NCI-H2081 treated with DMSO at 0.1 percent for 48 hours (cell line): ENCODE measurements around the gene CALML3.

Experiments
- DNase-seq: peaks from one replicate; lab custom pipeline; 2025; lab: John Stamatoyannopoulos, UW

Gene CALML3

DNA sequence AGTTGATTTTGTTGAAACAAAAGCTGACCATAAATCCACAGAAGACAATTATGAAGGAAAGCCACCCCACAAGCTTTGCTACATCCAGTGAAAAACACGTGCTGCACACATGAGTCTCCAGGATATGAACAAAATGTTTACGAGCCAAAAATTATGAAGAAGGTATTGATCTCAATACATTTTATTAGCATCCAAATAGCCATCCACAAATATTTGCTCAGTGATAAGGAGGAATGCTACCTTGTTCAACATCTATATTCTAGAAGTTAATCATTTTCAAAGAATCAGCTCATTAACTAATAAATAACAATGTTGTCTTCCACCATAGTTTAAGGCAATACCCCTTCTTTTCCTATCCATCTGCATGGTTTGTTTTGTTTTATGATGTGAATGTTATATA is 42.7 kb downstream of the CALML3 start:
- DNase-seq, result no peak

DNA sequence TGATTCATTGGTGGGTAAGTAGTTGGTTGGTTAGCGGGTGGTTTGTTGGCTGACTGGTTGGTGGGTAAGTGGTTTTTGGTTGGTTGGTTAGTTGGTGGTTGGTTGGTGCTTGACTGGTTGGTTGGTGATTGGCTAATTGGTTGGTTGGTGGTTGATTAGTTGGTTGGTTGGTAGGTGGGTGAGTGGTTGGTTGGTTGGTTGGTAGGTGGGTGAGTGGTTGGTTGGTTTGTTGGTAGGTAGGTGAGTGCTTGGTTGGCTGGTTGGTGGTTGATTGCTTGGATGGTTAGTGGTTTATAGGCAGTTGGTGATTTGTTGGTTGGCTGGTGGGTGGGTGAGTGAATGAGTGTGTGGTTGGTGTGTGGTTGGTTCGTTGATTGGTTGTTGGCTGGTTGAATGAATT is 44.2 kb downstream of the CALML3 start:
- no peak for DNase-seq

DNA sequence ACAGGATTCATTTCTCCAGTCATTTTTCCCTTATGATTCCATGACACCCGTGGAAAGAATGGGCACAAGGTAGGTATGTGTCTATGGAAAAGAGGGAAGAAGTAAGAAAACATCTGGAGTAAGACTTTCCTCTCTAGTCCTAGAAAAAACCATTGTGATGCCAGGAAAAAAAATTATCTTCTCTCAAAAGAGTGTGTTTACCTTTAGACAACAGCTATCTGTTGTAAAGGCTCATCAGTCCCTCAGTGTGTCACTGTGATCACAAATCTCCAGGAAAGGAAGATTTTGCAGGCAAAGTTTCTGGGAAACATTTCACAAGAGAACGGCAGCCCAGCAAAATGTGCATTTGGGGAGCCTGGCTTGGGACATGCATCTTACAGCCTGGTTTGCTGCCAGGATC is 44.8 kb downstream of the CALML3 start:
- no peak for DNase-seq

DNA sequence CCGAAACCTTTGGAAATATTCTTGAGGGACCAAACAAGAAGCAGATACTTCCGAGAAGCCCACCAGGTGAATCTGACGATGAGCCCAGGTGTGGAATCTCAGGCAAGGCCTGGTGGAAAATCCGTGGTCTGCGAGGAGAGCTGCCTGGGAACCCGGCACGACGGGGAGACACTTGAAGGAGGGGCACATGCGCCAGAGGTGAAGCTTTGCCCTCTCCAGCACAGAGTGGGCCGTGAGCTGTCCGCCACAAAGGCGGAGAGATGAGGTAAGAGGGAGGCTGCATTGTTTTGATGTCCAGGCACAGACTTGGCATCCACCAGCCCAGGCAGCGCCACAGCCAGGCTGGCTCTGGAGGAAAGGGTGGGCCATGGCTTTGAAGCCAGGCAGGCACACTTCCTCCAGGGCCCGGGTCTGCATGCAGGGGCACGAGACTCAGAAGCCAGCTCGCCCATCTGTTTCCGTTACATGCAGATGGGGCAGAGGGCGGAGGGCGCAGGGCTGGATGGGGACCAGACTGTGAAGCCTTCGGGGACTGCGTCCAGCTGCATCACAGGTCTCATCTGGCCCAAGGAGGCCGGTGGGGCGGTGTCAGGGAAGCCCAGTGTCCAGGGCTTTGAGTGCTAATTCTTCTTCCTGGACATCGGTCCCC is 45.4 kb downstream of the CALML3 start:
- DNase-seq, result no peak

DNA sequence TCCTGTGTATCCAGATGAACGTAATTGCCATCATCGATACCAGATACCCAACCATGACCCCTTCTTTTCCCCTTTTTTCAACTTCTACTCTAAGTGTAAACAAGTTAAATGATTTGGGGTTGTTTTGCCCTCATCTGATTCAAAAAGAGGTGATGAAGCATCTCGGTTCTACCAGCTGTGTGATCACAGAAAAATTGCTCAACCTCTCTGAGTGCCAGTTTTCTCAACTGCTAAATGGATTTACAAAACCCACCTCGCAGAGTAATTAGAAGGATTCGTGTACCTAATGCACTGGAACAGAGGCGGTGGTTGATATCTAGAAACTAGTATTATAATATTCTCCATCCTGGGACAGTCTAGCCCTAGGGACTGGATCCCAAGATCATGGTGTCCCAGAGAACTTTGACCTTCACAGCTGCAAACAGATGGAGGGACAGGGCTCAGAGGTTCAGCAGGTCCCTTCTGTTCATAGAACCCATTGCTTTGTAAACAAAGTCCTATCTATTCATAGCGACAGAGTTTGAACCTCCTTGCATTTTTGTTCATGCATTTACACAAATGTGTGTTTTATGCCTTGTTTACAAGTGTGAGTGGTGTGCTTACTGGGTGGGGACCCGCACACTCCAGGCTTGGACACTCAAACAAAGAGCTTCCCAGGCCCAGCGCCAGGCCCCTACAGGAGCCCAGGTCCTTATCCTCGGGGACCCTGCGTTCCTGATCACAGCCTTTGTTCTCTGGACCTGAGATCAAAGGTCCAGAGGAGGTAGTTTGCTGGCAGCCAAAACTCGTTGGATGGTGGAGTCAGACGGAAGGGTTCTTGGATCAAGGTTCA is 46.4 kb downstream of the CALML3 start:
- DNase-seq, result no peak

DNA sequence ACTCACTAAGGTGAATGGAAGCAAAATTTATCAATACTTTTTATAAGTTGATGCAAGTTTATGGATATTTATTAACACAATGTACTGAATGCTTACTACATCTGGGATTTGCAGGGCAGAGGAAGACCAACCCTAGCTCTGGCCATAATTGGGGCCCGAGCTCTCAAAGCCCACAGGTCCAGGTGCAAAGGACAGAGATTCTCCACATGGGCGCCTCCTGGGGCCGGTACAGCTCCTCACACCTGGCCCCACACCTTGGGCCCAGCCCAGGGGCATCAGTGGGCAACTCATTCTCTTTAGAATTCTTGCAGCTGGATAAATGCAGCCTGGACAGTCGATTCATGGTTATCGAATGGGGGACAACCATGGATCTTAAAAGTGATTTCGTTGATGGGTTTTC is 47.1 kb downstream of the CALML3 start:
- no peak for DNase-seq

DNA sequence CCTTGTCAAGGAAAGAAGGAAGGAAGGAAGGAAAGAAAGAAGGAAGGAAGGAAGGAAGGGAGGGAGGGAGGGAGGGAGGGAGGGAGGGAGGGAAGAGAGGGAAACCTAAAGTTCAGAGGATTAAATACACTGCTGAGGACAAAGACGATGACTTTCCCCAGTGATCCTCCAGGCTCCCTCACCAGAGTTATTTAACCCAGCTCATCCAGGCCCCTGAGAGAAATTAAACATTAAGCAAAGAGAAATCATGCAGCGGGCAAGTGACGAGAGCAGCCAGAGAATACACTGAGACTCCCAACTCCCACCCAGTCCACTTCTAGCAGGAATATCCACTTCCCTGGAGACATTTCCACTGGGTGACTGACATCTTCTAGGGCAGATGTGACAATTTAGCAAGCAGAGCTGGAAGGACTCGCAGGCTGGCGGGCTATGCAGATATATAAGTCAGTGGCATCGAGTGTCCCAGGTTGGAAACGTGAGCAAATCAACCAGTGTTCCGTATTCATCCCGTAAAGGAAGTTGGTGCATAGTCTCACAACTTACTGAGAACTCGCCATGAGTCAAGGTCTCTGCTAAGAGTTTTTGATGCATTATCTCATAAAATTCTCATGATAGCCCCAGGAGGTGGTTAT is 48.7 kb downstream of the CALML3 start:
- no peak for DNase-seq

DNA sequence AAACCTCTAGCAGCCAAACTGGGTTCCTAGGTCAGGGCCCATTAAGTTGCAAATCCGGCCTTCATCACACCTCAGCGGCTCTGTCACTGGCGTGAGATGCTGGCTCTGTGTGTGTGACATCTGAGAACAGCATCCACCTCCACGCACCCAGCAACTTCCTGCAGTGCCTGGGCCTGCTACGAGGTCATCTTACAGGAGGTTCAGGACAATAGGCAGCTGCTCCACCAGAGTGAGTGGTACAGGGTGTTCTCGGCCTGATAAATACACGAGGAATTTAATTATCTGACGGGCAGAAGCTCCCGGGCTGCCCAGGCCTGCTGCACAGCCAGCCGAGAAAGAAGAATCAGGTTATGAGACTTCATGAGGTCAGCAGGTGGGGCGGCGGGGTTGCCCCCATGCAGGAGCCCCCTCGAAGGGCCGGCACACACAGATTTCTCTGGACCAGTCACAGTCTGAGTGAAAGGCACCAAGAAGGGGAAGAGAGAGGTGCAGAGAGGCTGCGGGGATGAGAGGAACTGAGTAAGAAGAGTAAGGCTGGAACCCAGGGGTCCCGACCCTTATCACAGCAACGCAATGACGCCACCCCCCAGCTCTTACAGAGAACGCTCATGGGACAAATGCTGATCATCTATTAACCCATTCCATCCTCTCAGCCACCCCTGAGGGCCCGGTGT is 49.3 kb downstream of the CALML3 start:
- DNase-seq, result no peak

DNA sequence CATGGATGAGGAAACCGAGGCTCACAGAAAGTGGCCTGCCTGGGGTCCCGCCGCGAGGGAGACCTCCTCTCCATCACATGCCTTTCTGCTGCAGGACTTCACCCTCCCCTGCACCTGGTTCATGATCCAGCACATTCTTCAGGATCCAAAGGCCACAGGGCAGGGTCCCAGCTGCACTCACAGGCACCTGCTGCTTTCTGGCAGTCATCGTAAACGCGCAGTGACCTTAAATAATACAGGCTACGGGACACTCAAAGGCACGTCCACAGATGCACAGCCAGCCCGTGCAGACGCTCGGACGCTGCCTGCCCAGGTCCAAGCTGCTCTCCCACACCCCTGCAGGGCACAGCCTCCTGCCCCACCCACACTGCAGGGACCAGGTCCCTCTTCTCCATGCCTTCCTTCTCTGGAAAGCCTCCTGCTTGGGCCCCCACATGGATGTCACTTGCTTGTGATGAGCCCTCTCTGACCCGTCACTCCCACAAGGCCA is 49.9 kb downstream of the CALML3 start:
- no peak for DNase-seq

DNA sequence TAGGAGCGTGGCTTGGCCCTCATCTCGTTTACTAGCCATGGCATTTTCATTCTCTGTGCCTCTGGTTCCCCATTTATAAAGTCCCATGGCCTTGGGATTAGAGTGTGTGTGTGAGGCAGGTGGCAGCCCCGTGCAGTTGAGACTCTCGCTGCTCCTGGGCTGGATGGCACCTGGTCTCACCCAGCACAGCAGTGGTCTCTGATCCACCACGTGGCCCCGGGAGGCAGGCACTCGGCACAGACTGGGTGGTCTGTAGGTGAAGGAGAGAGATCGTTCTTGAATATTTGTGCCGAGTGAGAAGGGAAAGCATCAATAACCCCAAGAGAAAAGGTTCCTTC is 50.4 kb downstream of the CALML3 start:
- DNase-seq, result no peak

DNA sequence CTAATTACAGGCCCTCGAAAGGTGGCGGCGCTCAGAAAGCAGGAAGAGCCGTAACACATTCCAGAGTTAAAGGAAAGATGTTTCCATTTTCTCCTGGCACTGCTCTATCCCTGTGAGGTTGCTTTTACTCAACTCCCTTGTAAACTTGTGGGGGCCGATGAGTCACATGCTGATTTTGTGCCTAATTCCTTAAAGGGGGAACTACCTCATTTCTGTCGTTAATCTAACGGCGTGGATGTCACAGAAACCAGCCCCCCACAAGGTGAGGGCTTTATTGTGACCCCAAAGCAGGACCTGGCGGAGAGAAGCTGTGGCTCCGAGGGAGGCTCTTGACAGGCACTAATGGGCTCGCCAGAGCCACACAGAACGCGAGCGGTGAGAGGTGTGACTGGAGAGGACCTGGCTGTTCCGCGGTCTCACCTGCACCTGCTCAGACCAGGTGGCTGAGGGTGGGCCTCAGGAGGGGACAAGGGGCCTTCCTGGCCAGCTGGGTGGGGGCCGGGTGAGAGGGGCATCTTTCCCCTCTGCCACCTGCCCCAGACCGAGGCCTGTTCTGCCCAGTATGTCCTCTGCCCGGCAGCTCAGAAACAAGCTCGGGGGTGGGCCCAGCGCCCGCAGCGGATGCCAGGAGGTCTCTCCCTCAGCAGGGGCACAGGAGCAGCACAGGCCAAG is 50.9 kb downstream of the CALML3 start:
- DNase-seq, result no peak

DNA sequence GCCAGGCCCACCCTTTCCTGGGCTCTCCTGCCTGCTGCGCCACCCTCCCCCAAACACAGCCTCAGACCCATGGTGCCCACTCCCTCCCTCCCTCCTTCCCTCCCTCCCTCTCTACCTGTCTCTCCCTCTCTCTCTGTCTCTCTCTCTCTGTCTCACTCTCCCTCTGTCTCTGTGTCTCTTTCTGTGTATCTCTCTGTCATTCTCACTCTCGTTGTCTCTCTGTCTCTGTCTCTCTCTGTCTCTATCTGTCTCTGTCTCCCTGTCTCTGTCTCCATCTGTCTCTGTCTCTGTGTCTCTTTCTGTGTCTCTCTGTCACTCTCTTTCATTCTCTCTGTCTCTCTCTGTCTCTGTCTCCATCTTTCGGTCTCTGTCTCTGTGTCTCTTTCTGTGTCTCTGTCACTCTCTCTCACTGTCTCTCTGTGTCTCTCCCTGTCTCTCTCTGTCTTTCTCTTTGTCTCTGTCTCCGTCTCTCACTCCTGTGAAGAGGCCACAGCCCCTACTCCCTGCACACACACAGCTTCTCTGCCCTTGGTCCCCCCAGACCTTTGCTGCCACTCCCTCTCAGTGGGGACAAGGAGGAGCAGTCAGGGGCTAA is 51.5 kb downstream of the CALML3 start:
- no peak for DNase-seq
